Activated CD8-positive, alpha-beta memory T cell treated with anti-CD3 and anti-CD28 coated beads, Interleukin-2, amount 50 U/mL, for 24 hours (primary cell): ENCODE data around the gene TRMT11.
"Not testable (repeated sequence)": the region's sequence is repeated elsewhere in the genome, so short reads cannot be mapped to it uniquely, and the experiment has no call there.

Experiments
- DNase-seq: peaks from one replicate; pipeline ENCODE4 v3.0.0-alpha.2; 2020; ENCODE audit errors: extremely low read depth

TRMT11 gene

GRCh38 chr6:125986301-125987025 lies at the start of gene TRMT11:
Gene TRMT11, plus strand, starts transcription at chr6:125986540. Its CDS starts 11 bp downstream, at chr6:125986551.
- DNase-seq, result peak; percentile 59

DNA sequence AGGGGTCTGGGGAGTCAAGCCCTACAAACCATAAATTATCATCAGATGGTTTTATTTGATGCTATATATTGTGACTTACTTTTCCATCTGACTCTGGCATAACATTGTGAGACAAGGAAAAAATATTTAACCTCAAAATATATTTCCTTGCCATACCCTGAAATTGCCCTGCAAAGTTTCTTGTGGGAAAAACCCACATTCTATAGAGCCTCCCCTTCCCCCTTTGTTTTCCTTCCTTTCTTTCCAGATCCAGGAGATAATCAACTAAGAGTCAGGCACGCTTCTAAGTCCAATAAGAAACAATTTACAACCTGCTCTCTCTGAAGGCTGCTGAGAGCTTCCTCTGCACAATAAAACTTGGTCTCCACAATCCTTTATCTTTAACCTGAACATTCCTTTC lies 47.3 kb upstream of the TRMT11 start:
- DNase-seq, result no peak

DNA sequence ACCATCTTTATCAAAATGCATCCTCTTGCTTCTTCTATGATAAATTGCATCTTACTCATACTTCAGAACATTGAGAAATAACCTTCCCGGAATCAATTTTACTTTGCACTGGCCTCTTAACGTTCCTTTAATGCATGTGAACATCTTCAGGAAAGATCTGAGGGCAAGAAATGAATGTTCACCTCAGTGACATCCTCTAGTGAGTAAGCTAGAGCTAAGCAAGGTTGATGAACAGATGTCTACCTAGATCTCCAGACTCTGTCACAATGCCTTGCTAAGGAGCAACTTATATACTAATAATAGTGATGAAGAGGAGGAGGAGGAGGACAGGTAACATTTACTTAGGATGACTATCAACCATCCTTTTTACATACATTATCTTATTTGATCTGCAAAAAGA lies 46.5 kb upstream of the TRMT11 start:
- DNase-seq, result no peak

GRCh38 chr6:125940247-125941041 lies 45.9 kb upstream of the TRMT11 start:
- DNase-seq, result no peak

- DNase-seq, result no peak
These were observed 43.4 kb upstream of the TRMT11 start for GRCh38 chr6:125942672-125943527.

DNA sequence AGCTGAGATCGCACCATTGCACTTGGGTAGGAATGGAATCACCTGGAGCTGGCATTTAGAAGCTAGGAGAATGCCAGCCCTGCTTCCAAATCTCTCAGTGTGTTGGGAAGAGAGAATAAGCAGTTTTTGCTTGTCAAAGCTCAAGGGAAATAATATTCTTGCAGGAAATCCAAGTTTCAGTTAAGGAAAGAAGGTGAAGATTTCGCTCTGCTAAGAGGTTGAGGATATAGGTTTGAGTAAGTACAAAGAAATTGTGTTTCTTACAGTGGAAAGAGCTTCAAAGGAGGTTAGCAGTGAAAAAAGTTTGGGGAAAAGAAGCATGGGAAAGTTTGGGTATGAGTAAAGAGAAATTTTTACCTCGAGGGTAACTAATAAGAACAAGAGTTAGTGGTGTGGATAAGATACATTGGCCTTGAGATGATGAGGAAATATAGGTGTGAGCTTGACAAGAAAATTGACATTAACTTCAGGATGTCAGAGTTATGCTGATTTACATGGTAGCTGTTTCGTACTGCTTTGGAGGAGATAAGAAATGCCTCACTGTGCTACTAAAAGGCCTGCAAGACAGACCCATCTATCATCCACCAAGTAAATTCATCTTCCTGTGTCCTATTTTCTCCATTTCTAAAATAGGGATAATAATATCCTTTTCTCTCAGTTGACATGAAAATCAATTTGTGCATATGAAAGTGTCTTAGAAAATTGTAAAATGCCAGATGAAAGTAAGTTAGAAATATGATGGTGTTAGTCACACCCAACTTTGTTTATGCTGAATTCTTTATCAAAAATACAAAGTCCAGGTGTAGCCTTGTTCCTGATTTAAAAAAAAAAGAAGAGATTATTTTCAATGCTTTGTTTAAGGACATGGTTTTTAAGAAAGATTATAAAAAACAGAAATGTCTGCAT lies 42.6 kb upstream of the TRMT11 start:
- DNase-seq, result no peak

GRCh38 chr6:125944434-125944816 lies 41.9 kb upstream of the TRMT11 start:
- DNase-seq, result no peak

GRCh38 chr6:125944896-125945295 lies 41.4 kb upstream of the TRMT11 start:
- DNase-seq, result no peak

DNA sequence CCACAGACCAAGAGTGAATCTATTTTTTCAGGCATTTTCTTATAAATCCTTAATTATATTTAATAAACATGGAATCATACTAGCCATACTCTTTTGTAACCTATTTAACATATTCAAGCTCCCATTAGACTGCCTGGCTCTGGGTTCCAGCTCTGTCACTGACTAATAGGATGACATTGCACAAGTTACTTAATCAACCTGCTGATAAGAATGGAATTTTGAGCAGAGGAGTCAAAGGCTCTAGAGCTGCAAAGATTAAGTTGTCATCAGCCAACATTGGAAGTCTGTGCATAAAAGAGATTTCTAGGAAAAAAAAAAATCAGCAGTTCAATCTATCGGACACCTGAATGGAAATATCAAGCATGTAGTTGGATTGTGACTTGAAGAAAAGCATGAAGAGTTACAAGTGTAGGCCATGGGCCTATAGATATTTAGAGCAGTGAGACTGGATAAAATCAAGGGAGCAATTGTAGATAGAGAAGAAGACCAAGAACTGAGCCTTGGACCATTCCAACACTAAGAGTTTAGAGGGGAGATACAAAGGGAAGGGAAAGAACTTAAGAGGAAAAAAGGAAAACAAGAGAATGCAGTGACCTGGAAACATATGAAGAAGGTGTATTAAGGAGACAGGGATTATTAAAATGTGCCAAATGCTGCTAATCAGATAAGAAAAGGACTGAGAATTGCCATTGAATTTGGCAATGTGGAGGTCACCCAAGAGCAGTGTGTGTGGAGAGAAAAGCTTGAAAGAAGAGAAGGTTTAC lies 40.8 kb upstream of the TRMT11 start:
- no peak for DNase-seq

GRCh38 chr6:125947615-125948014 lies 38.7 kb upstream of the TRMT11 start:
- DNase-seq, result no peak

- no peak for DNase-seq
These were observed 37.9 kb upstream of the TRMT11 start for GRCh38 chr6:125948455-125948854.

- no peak for DNase-seq
These were observed 37.3 kb upstream of the TRMT11 start for GRCh38 chr6:125949069-125949468.

GRCh38 chr6:125950293-125950692 lies 36.0 kb upstream of the TRMT11 start:
- DNase-seq, result no peak

- DNase-seq, result not testable (repeated sequence)
These were observed 35.6 kb upstream of the TRMT11 start for GRCh38 chr6:125950716-125951115.

DNA sequence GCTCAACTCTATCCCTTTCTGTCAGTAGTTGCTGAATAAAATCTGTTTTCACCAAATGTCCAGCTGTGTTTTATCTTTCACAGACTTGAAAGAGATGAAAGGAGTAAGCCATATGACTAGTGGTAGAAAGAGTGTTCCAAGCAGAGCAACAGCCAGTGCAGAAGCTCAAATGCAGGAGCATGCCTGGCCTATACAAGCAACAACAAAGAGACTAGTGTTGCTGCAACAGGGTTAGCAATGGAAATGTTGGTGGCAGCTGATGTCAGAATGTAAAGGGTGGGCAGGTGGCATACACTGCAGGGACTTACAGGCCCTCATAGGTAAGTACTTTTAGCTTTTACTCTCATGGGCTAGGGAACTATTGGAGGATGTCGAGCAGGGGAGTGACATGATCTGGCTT lies 35.0 kb upstream of the TRMT11 start:
- no peak for DNase-seq

GRCh38 chr6:125952764-125953501 lies 33.4 kb upstream of the TRMT11 start:
- no peak for DNase-seq

DNA sequence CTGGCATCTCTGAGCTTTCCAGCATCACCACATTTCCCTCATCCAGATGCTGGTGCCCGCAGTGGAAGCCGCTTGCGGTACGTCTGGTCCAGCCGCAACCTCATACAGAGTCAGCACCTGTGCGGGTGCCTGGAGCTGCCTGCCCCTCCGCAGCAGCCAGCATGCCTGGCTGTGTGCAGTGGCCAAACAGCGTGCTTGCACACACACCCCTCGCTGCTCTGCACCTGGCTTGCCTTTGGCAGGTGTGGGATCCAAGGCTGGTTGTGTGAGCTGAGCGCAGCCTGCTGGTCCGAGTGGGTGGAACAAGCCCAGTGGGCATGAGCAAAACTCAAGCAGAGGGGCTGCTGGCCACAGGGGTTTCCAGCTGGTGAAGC lies 32.9 kb upstream of the TRMT11 start:
- DNase-seq, result no peak

- no peak for DNase-seq
These were observed 31.5 kb upstream of the TRMT11 start for GRCh38 chr6:125954735-125955339.

GRCh38 chr6:125955973-125956372 lies 30.4 kb upstream of the TRMT11 start:
- no peak for DNase-seq
